ENCODE data around the gene PTPRT.

PTPRT gene

GRCh38 chr20:42594011-42594410 lies 595.7 kb downstream of the PTPRT start:
- no peak for TF ChIP-seq CTCF (IDR thresholded peaks at IDR 0.05; ENCODE audit: extremely low read depth, insufficient read depth, missing control alignments)
- in situ Hi-C loops (cut with MboI; ENCODE audit: low pct_unique_long_range_greater_than_20kb, low sequenced_read_pairs, unreplicated experiment), result no loop called here
- DNase-seq (ENCODE audit: low spot score), result no peak

GRCh38 chr20:42589976-42590639 lies 599.6 kb downstream of the PTPRT start:
- DNase-seq (ENCODE audit: low spot score), result no peak
- in situ Hi-C loops (cut with MboI; ENCODE audit: low pct_unique_long_range_greater_than_20kb, low sequenced_read_pairs, unreplicated experiment), result no loop called here
- no peak for TF ChIP-seq CTCF (IDR thresholded peaks at IDR 0.05; ENCODE audit: extremely low read depth, insufficient read depth, missing control alignments)

- TF ChIP-seq CTCF (IDR thresholded peaks at IDR 0.05; ENCODE audit: extremely low read depth, insufficient read depth, missing control alignments), result no peak
- no peak for DNase-seq (ENCODE audit: low spot score)
- in situ Hi-C loops (cut with MboI; ENCODE audit: low pct_unique_long_range_greater_than_20kb, low sequenced_read_pairs, unreplicated experiment), result no loop called here
These were observed 600.9 kb downstream of the PTPRT start for GRCh38 chr20:42588847-42589246.

- in situ Hi-C loops (cut with MboI; ENCODE audit: low pct_unique_long_range_greater_than_20kb, low sequenced_read_pairs, unreplicated experiment), result no loop called here
- TF ChIP-seq CTCF (IDR thresholded peaks at IDR 0.05; ENCODE audit: extremely low read depth, insufficient read depth, missing control alignments), result no peak
These were observed 602.3 kb downstream of the PTPRT start for GRCh38 chr20:42587427-42587826.

GRCh38 chr20:42581311-42581710 lies 608.4 kb downstream of the PTPRT start:
- in situ Hi-C loops (cut with MboI; ENCODE audit: low pct_unique_long_range_greater_than_20kb, low sequenced_read_pairs, unreplicated experiment), result no loop called here
- no peak for TF ChIP-seq CTCF (IDR thresholded peaks at IDR 0.05; ENCODE audit: extremely low read depth, insufficient read depth, missing control alignments)
- DNase-seq (ENCODE audit: low spot score), result no peak

More at GRCh38 chr20:42587427-42587826, 602.3 kb downstream of the PTPRT start:
- no peak for DNase-seq (ENCODE audit: low spot score)

- no peak for DNase-seq (ENCODE audit: low spot score)
- in situ Hi-C loops (cut with MboI; ENCODE audit: low pct_unique_long_range_greater_than_20kb, low sequenced_read_pairs, unreplicated experiment), result no loop called here
- no peak for TF ChIP-seq CTCF (IDR thresholded peaks at IDR 0.05; ENCODE audit: extremely low read depth, insufficient read depth, missing control alignments)
These were observed 613.5 kb downstream of the PTPRT start for GRCh38 chr20:42576167-42576566.

Data from GM13977 (cell line).